Peyer's patch (tissue), 4 donors: ENCODE results near the gene TNNT3.

ENCODE experiments used
- POLR2A ChIP-seq, 2 donors: fragments of 450-650 bp; IDR thresholded peaks; one replicate each; pipeline ENCODE4 v1.5.1; 2017; ENCODE audit warnings: antibody characterized with exemption in 2 of 2, mild to moderate bottlenecking in 2 of 2, moderate library complexity in 2 of 2
- TF ChIP-seq, protein P1 (sequence below), 6 experiments: fragments of 450-650 bp in 4 of 6; fragments of 200-600 bp in 2 of 6; sonication (generic) in 1 of 6; IDR thresholded peaks; one replicate each; pipeline ENCODE4 v1.5.1; 2017 to 2019; ENCODE audit warnings: antibody characterized with exemption in 6 of 6, mild to moderate bottlenecking in 3 of 6, moderate library complexity in 1 of 6

DNA sequence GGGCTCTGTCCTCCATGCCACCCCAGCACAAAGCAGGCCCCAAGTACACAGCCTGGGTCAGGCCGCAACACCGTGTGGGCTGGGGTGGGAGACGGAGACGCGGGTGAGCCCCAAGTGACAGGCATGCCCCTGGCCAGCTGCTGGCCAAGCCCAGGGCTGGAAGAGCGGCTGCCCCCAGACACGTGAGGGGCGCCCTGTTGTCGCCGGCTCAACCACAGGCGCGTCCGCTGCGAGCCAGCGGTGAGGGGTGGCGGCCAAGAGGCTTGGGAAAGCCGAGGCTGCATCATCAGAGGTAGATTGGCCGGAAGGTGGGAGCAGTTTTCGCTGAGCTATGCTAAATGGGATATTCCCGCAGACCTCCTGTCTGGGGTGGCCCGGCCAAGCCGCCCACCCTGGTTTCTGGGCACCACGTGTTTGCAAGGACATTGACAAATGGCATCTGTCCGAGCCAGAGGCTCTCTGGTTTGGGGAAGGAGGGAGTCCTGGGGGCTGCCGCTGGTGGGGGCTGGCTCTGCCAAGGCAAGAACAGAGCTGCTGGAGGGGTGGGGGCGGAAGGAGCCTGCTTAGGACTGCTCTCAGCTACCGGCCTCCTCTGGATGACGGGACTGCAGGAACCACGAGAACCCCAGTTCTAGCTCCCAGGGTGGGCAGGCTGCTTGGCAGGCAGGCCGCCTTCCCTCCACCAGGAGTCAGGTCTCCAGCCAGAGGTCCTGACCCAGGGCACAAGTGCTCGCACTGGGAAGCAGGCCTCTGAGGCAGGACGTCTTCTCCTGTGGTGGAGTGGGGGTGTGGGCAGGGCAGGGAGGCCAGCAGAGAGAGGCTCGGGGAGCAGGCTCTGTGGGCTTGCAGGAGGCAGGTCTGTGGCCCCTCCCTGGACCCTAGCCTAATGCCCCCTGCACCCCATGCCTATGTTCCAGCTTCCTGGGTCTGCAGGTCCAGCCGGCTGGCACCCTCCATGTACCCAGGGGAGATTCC, 28.4 kb upstream of the TNNT3 start:
- TF ChIP-seq, protein P1, sequence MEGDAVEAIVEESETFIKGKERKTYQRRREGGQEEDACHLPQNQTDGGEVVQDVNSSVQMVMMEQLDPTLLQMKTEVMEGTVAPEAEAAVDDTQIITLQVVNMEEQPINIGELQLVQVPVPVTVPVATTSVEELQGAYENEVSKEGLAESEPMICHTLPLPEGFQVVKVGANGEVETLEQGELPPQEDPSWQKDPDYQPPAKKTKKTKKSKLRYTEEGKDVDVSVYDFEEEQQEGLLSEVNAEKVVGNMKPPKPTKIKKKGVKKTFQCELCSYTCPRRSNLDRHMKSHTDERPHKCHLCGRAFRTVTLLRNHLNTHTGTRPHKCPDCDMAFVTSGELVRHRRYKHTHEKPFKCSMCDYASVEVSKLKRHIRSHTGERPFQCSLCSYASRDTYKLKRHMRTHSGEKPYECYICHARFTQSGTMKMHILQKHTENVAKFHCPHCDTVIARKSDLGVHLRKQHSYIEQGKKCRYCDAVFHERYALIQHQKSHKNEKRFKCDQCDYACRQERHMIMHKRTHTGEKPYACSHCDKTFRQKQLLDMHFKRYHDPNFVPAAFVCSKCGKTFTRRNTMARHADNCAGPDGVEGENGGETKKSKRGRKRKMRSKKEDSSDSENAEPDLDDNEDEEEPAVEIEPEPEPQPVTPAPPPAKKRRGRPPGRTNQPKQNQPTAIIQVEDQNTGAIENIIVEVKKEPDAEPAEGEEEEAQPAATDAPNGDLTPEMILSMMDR (IDR thresholded peaks at IDR 0.05), result no peak
- no peak for TF ChIP-seq POLR2A (IDR thresholded peaks at IDR 0.05)
